Measurements from ENCODE around the gene AATF. TPM values are rescaled to one million over a fixed set of nuclear protein-coding genes. Genes with fewer than 3 reads are reported as not detected.
A peak's percentile ranks its signal among the peaks of the same experiment; 100 is the strongest.

The AATF gene
- total and polyA plus RNA-seq, 2 of the 8 experiments (the other 6 are each of a cell fraction or from before 2014, with no cell fraction given), result 20.1 to 62.8 TPM

DNA sequence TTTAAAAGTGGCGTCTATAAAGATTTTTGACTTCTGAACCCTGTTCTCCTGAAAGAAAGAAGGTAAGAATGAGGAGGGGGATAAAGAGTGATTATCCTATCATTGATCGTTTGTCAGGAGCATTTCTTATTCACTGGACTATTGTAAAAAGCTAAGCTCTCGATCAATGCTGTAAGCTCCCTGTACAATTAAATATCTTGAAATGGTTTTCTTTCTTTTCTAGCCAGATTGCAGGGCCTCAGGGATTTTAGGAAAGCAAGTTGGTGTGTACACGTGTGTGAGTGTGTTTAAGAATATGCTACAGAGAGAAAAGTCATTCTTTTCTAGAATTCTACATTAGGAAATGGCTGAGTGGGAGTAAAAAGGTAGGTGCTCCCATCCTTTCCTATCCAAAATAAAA, 154.5 kb downstream of the AATF start:
- H3K4me1 ChIP-seq (replicated peaks in 1 of 4; ENCODE audit: control insufficient read depth in 3 of 4, insufficient read depth in 4 of 4, low read length in 3 of 4), result peaks cover 13 to 26% (median 23%) of the 10 kb centered on the region in 4 experiments
- H3K27ac ChIP-seq (ENCODE audit: low read depth, low read length), result peak overlapping the region; percentile 14; the same call in 1 of the 2 replicates
- CTCF ChIA-PET (ENCODE audit: partially characterized antibody), result interaction anchor here (0.7 to 2.8 kb wide), 3 partner anchors 10 to 503 kb away, joined by 3 to 9 read pairs (median 6); no protein-coding TSS in a partner anchor

More for the DNA sequence above, 154.5 kb downstream of the AATF start:
- Histone ChIP-seq H4K91ac (replicated peaks; ENCODE audit: insufficient read length, low read length) (no peak overlapping the region), H2AK5ac (ENCODE audit: low read depth, low read length) (no peak overlapping the region), H3K79me2 (ENCODE audit: control insufficient read depth in 1 of 2, insufficient read depth in 2 of 2, low read length in 2 of 2) (no peaks in the 10 kb centered on the region), H3K27me3 (replicated peaks in 1 of 4; ENCODE audit: control insufficient read depth in 3 of 4, extremely low read depth in 1 of 4, insufficient read depth in 3 of 4, low read length in 3 of 4) (no peaks in the 10 kb centered on the region), H3K9me3 (ENCODE audit: insufficient read depth in 2 of 2, low read depth in 1 of 2, low read length in 1 of 2) (no peaks in the 10 kb centered on the region), H4K20me1 (replicated peaks in 1 of 2; ENCODE audit: control insufficient read depth in 1 of 2, insufficient read depth in 2 of 2, low read length in 2 of 2) (no peaks in the 10 kb centered on the region), H2BK120ac (replicated peaks; ENCODE audit: low read depth, low read length) (no peak overlapping the region), H3K36me3 (ENCODE audit: control insufficient read depth in 2 of 4, insufficient read depth in 4 of 4, low read length in 3 of 4) (peaks cover 0 to 5% (median 2%) of the 10 kb centered on the region in 4 experiments; a peak in 3 of 8 replicates), H3K23ac (ENCODE audit: insufficient read length) (no peak overlapping the region), H2BK15ac (ENCODE audit: low read length) (no peak overlapping the region), H3K79me1 (ENCODE audit: low read depth, low read length) (0 out of 2 replicates have a peak, but pooled peaks cover 4% of the 10 kb centered on the region), H3K9ac (replicated peaks in 1 of 4; ENCODE audit: extremely low read depth in 1 of 4, low read depth in 3 of 4, low read length in 3 of 4) (no peak overlapping the region), H3K23me2 (ENCODE audit: low read depth, low read length) (peaks cover 1% of the 10 kb centered on the region; the same call in 1 of the 2 replicates), H3K4me2 (ENCODE audit: insufficient read depth in 1 of 2, low read depth in 2 of 2, low read length in 2 of 2) (no peak overlapping the region), H2BK20ac (ENCODE audit: low read length) (0 out of 2 replicates have a peak overlapping the region, but pooled peaks have one; percentile 28), H3K14ac (ENCODE audit: insufficient read length) (no peak overlapping the region), H2BK5ac (ENCODE audit: low read depth, low read length) (no peak overlapping the region), H3K4ac (replicated peaks; ENCODE audit: insufficient read length, low read depth, low read length) (no peak overlapping the region), H4K8ac (ENCODE audit: extremely low read depth, insufficient read depth, low read length) (no peak overlapping the region), H2AFZ (ENCODE audit: low read length) (no peak overlapping the region), H3K56ac (replicated peaks; ENCODE audit: insufficient read length, low read depth, low read length) (no peak overlapping the region), H3K18ac (ENCODE audit: extremely low read depth, low read length) (no peak overlapping the region), H2BK12ac (ENCODE audit: low read depth, low read length) (no peak overlapping the region), H4K5ac (ENCODE audit: insufficient read length, low read depth, low read length) (no peak overlapping the region), H3K4me3 (ENCODE audit: extremely low read depth in 1 of 4, insufficient read depth in 2 of 4, low read depth in 3 of 4, low read length in 4 of 4) (no peak overlapping the region)
- FAIRE-seq (no peak), DNase-seq (ENCODE audit: low read depth in 1 of 2, low spot score in 2 of 2) (no peak)
- no peak for TF ChIP-seq SUZ12 (IDR thresholded peaks at IDR 0.05; ENCODE audit: low read length)
- TF ChIP-seq CHD1 (IDR thresholded peaks at IDR 0.05; ENCODE audit: low read depth, low read length), result no peak
- no peak for TF ChIP-seq EP300 (IDR thresholded peaks at IDR 0.05; ENCODE audit: borderline replicate concordance in 1 of 2, low read depth in 2 of 2, low read length in 2 of 2)
- WGBS, 2 experiments (ENCODE audit: extremely low coverage in 1 of 2, insufficient coverage in 1 of 2, insufficient read length in 1 of 2, insufficient replicate concordance in 2 of 2, low coverage in 1 of 2, low lambda C conversion rate in 2 of 2, missing lambda C conversion rate in 1 of 2), result 87% methylated on average over 4 of the region's 4 CpGs; no CpG with 5 or more reads in 1 of the 2 experiments
- POLR2A ChIA-PET (ENCODE audit: partially characterized antibody), result interaction anchor here (0.8 to 1.0 kb wide), 3 partner anchors 8 to 112 kb away, joined by 3 read pairs; no protein-coding TSS in a partner anchor

Data from H1 (cell line).